Stimulated activated CD4-positive, alpha-beta T cell treated with anti-CD3 and anti-CD28 coated beads, Interleukin-12 subunit alpha, Interleukin-12 subunit beta, amount 100 ng/mL, for 4 hours (primary cell): ENCODE results near the gene CFAP221.

Experiments used
- DNase-seq: peaks from one replicate; pipeline ENCODE4 v3.0.0-alpha.2; 2020

The CFAP221 gene

GRCh38 chr2:119703526-119703925, 159.3 kb downstream of the CFAP221 start:
- DNase-seq = no peak

DNA sequence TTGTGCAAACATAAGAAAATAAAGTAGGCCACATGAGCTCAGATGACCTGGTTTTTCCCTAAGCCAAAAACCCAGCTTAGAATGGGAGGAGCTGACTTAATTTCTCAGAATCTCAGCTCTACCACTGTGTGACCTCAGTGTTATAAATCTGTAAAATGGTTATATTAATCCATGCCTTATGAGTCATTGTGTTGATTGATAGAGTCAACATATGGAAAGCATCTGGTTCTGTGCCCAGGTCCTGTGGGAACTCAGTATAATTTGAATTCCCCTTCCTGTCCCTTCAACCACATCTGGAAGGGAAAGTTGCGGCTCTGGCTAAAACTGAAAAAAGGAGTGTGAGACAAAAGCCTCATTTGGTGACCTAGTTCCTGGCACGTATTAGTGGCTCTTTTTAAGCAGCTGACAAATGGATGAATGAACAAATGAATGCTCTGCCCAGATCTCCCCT, 160.4 kb downstream of the CFAP221 start:
- no peak for DNase-seq

GRCh38 chr2:119706221-119706620, 162.0 kb downstream of the CFAP221 start:
- no peak for DNase-seq
